ENCODE data around the gene SOX14.

Gene SOX14

DNA sequence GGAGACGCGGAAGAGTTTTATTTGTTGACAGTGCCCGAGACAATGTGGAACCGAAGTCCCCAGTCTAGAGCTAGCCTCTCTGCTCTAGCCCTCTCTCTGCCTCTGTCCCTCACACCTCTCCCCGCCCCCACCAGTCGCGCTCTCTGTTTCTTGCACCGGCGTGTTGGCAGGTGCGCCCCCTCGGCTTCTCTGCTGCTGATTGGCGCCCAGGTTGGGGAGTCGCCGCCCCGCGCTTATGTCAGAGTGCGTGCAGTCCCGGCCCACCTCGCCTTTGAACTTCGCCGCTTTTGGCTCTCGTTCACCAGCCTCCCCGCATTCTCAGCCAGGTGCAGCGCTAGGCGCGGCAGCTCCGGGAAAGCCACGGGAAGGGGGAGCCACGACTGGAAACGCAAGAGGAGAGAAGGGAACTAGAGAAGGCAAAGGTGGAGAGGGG lies at the start of gene SOX14:
TSS of gene SOX14 (plus strand) at position 315 of the 433 bp plus-strand sequence. CDS start 470 bp downstream, outside the sequence.
- no peak for DNase-seq

DNA sequence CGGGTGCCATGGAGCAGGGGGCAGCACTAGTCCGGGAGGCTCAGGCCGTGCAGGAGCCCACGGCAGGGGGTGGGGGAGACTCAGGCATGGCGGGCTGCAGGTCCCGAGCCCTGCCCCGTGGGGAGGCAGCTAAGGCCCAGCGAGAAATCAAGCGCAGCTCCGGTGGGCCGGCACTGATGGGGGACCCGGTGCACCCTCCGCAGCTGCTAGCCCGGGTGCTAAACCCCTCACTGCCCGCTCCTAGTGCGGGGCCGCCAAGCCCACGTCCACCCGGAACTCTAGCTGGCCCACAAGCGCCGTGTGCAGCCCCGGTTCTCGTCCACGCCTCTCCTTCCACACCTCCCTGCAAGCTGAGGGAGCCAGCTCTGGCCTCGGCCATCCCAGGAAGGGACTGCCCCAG lies 49.6 kb upstream of the SOX14 start:
- DNase-seq: no peak

DNA sequence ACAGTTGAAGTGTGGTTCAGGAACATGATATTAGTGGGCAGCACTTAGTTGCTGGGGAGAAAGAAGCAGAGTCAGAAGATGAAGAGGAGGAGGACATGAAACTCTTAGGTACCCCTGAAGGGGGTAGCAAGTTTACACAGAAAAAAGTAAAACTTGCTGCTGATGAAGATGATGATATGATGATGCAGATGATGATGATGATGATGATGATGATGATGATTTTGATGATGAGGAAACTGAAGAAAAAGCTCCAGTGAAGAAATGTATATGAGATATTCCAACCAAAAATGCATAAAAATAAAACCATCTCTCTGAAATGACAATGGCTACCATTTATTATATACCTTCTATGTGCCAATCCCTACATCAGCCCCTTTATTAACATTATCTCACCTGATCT lies 39.9 kb upstream of the SOX14 start:
- no peak for DNase-seq

DNA sequence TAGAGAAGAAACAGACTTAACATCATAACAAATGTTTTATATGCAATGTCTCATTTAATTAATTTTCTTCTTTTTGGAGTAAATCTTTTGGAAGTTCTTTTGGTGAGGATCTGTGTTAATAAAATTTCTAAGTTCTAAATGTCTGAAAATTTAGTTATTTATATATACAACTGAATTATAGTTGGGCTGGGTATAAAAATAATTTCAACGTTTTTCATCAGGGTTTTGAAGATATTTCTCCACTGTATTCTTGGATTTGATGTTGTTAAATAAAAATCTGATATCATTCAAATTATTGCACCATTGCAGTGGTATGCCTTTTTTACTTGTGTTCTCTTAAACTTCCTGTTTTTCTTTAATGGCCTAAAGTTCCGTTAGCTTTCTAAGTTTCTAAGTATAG lies 26.9 kb upstream of the SOX14 start:
- no peak for DNase-seq

DNA sequence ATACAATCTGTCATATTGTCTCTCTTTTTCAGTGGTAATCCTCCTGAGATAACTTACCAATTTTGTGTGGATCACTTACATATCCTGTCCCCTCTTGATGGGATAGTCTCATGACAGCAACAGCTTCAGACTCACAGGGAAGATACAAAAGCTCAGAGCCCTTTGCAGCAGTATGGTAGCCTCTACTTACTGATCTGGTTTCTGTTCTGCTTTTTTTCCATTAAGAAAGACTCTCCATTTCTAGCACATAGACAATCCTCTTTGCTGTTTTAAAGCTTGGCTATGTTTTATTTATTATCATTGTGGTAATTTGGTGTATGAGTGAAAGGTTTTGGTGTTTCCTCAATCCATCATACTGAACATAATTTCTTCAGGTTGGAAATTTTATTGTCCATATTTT lies 25.4 kb upstream of the SOX14 start:
- DNase-seq: no peak

DNA sequence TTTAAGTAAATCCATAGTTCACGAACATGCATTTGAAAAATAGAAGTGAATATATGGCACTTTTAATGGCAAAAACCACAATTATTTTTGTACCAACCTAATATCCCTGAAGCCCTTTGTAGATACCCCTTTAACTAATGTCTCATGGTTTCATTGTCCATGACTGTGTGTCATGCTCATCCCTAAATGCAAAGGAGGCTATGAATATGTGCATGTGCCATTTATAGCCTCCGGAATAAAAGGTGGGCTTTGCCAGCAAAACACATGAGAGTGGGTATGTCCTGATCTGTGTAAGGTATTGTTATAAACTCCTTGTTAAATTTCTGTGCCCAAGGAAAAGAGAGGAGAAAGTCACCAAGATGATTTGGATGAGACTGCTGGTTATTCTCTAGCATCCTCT lies 20.5 kb upstream of the SOX14 start:
- no peak for DNase-seq

DNA sequence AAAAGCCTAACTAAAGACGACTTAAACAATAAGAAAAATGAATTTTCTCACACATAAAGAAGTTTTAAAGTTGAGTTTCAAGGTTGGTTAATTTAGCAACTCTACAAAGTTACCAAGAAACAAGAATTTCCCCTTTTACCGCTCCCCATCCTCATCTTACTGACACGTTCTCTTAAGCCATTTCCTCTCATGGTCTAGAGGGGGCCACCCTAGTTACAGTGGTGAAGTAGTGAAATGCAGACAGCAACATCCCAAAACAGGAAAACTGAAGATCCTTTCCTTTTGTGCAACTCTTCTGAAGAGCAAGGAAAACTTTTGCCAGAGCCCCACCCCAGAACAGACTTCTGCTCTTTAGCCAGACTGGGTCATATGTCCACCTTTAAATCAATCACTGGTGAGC lies 17.3 kb upstream of the SOX14 start:
- DNase-seq: no peak

DNA sequence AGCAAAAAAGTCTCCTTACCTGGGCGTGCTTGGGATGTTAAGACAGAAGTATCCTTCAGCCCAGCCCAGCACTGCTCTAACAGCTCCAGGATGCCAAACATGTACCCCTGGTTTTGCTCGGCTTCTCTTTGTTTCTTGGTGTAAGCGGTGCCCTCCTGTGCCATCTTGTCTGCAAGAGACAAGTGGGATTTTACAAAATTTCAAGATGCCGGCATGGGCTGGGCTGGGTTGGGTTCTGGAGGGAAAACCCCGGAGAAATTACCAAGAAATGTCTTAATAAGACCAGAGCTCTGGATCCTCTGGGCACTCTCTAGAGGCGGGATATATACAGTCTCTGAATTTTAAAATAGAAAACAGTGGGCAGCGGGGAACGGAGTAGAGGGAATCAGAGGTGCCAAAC lies 4.6 kb upstream of the SOX14 start:
- DNase-seq: no peak

DNA sequence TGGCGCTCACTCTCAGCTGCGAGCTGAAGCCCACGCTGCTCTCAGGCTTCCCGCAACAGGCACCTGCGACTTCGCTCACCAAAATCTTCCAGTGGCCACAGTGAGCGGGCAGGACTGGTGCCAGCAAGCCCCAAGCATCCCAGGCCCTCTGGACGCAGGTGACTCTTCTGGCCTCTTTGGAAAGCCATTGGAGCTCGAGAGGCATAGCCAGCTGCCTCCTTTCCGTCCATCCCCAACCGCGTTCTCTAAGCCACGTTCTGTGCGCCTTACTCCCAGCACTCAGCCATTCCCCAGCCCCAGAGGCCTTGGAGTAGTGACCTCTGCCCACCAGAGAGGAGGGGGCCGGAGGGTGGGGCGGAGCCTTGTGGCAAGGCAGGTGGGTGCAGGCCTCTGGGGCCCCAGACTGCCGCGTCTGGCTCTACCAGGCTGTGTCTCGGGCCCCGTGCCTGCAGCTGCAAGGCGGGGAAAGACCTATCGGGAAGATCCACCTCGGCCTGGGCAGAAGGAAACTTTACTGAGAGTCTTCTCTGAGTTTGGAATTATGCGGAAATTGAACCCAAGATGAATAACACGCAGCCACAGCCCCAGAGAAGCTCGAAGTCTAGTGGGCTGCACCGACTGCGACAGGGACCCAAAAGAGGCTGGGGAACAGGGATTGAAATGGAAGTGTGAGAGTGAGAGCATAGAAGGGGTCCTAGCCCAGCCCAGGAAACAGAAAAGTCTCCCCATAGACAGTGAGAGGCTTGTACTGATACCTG lies 3.6 kb upstream of the SOX14 start:
- DNase-seq: no peak

DNA sequence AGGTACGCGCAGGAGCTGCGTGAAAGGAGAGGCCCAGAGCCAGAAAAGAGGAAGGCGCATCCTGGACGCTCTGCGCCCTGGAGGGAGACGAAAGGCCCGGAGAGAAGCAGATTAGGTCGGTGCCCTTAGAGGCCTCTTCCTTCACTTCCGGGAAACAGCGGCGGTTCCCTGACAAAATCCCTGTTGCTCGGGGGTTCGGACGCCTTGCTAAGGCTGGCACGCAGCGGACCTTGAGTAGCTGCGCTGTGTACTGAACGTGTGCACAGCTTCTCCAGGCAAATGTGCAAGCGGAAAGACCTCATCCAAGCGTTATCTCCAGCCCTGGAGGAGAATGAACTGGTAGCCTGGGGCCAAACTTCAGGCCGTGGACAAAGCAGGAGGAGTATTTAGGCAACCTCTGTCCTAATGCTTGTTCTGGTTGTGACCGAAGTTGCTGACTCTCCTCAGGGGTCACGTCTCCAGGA lies 3.0 kb upstream of the SOX14 start:
- no peak for DNase-seq

DNA sequence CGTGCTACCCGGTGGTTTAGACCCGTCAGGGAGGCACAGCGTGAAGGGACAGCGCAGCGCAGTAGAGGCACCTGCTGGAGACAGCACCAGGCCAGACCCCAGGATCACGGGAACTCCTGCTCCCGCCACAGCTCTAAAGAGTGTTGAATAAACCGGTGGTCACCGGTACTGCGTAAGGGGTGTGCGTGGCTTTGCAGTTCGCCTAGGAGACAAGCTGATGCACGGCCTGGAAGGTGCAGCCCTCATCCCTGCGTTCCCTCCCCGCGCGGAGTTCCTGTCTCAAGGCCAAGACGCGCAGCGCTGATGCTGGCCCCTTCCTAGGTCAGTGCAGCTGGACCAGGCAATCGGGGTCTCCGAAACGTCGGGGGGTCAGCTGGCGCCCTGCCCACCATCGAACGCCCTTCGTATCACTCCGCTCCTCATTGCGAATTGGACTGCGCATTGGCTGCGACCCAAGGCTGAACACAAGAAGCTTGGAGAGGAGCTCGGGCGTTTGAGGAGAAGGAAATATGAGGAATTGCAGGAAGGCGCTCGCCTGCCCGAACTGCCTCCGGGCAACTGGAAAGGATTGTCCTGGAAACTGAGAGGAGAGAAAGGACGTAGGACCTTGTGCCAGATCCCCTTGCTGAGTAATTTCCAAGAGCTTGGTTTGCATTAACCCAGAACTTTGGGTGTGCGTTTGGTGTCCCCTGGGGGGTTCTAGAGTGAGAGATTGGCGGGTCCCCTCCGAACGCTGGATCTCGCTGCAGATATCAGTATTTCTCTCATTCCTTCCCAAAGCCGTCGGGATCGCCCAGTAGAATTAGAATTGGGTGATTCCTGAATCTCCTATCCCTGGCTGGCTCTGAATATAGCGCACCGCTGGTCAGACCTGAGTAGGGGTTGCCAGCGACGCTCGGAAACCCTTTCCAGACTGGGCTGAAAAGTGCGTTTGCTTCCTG lies 2.3 kb upstream of the SOX14 start:
- DNase-seq: no peak

DNA sequence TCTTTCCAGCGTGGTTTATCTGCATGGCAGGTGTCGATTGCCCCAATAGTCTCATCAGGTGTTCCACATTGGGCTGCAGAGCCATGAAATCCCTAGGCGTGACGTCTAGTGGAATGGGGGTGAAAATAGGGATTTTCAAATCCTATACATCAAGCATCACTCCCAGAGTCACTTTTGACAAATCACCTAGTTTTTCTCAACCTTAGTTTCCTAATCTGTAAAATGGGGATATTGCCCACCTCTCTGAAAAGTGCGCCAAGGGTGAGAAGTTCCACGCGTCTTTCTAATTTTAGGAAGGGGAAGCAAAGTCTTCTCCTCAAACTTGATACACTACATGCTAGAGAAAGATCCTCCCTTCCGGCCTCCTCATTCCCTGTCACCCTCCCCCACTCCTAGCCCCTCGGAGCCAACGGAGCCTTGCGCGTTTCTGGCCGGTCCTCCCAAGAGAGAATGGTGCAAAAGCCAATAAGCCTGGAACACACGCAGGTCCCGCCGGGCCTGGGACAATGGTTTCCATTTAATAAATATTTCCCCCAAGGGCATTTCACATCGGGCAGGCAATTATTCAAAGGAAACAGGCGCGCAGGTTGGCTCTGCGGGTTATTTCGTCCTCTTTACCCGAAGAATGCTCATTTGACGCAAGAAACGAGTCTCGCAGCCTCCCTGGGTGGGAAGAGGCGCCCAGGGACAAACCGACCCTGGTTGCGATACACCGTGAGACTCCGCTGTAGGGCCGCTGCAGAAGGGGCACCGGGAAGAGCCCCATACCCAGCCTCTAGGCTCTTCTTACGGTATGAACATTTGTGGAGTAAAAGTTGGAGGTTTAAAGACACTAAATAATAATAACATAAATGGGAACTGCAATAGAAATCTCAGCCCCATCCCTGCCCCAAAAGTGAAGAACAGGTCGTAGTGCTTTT lies 1.2 kb upstream of the SOX14 start:
- DNase-seq: no peak

DNA sequence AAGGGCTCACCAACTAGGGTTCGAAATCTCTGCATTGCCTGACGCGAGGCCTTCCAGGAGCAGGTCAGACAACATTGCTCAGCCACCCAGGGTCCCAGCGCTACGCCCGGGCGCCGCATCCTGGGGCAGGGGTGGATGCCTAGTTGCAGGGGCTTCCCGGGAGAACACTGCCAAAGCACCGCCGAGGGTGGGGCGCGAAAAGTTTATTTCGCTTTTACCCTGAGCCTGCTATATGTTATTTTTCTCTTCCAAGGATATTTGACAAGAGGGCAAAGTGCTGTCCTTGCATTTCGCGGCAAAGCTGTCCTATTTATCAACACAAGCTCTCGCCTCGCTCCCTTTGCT lies 549 bp upstream of the SOX14 start:
- DNase-seq: no peak

DNA sequence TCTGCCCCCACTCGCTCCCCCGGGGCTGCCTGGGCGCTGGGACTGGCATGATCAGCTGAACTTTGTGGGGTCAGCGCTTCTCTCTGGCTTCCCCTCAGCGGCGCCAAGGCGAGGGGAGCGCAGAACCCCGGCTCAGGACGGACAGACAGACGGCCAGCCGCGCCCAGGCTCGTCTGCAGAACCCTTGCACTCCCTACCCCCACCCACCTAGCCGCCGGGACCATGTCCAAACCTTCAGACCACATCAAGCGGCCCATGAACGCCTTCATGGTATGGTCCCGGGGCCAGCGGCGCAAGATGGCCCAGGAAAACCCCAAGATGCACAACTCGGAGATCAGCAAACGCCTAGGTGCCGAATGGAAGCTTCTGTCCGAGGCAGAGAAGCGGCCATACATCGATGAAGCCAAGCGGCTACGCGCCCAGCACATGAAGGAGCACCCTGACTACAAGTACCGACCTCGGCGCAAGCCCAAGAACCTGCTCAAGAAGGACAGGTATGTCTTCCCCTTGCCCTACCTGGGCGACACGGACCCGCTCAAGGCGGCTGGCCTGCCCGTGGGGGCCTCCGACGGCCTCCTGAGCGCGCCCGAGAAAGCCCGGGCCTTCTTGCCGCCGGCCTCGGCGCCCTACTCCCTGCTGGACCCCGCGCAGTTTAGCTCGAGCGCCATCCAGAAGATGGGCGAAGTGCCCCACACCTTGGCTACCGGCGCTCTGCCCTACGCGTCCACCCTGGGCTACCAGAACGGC lies 621 bp downstream of the SOX14 start:
- DNase-seq: no peak

DNA sequence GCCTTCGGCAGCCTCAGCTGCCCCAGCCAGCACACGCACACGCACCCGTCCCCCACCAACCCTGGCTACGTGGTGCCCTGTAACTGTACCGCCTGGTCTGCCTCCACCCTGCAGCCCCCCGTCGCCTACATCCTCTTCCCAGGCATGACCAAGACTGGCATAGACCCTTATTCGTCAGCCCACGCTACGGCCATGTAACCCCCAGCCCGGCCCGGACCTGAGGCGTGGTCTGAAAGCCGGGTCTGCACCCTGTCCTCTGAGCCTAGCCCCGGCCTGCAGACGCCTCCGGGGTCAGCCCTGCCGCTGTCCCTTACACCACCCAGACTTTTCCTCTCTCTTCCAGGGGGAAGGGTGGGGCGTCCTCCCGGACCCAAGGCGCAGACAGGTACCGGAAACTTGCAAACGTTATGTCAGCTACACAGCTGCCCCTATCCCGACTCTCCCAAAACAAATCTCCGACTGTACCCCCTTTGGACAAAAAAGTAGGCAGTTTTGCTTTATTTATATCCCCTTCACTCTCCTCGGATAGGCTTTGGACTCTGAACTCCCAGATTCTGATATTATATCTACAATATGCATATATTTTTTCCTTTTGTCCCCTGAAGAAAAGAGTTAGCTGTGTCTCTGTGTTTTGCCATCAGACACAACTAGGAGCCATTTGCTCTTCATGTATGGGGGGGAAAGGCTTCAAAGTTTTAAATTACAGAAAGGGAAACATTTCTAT lies 1.4 kb downstream of the SOX14 start:
- DNase-seq: no peak

DNA sequence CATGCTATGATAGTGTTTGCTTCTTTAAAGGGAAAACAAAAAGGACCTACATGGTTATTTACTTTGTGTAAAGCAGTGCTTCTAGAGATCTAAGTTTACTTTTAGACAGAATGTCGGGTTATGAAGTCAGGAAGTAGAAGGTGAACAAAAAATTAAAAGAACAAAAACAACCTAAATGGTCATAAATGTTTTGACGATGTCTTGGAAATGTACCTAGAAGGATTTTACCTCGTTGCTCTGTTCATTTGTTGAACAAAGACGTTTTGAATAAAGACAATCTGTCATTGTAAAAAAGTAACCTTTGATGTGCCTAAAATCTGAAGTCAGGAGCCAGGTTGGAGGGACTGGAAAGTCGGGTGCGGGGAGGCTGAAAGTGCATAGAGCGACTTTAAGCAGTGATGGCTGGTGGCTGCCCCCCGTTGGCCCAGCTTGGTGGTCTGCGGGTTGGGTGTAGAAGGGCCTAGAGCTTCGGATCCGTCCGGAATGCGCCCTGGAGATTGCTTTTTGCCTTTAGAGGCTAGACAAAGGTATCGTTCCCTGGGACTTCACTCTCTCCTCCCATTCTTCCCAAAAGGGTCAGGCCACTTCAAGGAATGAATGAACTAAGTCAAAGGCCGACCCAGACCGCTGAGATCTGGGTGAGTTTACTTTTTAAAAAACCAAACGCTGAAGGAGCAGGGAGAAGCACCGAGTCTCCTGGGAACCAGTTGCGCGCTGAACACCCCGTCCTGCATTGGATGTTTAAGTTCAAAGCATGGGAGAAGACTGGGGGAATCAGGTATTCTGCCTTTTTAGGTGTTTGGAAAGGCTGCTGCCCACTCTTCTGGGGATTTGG lies 2.1 kb downstream of the SOX14 start:
- DNase-seq: no peak

DNA sequence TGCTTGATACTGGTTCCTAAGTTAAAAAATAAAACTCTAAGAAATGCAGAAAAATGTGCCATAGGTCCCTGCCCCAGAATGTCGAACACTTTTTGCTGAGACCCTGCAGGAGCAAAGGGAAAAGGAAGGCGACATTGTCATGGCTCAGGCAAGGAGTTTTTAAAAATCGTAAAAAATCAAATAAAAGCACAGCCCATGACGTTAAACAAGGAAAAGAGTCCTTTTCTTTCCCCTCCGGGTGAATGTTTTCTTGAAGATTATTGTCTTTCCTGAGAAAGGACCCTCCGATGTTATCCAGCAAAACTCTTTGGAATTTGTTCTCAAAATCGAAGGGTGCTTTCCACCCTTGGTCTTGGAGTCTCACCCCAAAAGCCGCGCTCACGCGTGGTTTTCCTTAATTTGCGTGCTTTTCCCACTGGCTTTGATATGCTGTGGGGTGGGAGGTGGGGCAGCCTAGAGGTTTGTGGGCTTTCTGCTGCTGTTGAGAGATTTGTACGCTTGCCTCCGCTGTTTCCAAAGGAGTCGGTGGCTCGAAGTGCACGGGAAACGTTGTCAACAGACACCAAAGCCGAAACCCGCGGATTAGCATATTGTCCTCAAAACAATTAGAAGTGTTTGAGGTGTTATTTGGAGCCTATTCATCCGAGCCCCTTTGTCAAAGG lies 2.9 kb downstream of the SOX14 start:
- no peak for DNase-seq

DNA sequence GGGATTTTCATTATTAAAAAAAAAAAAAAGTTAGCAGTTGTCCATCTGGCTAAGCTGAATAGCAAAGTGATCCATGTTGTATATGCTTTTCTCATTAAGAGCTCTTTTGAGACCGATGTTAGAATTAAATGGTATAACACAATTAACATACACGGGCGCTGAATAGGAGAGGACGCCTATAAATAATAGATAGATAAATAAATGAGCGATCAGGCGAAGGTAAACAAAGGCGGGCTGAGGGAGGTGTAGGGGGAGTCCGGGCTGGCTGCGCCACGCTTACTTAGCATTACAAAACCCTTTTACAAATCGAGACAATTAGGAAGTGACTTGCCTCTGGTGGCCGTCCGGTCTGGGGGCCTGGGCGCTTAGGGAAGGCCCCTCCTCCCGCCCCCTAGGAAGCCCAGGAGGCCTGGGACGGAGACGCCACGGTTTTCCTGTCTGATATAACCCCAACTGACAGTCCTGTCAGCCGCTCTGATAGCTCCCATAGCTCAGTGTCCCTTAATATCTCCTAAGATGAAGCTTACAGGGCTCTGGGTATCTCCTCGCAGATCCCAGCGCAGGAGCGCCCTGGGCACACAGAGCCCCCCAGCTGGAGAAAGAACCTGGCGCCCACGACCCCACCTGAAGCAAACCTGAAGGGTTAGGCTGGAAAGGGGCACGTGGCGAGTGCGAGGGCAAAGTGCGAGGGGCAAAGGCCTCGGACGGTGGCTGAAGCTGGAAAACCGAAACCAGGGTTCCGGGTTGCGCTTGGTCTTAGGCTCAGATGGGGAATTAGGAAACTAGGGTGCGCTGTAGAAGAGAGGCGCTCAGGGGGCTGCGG lies 3.6 kb downstream of the SOX14 start:
- DNase-seq: no peak

Data from NCI-H524 treated with DMSO at 0.1 percent for 48 hours (cell line).